Coronary artery (tissue), 2 donors: ENCODE measurements around the gene SLC9C2.

Experiments used
- DNase-seq: peaks from one replicate; pipeline ENCODE4 v3.0.0-alpha.2; 2017; ENCODE audit warnings: low spot score
- H3K27ac ChIP-seq, 2 donors: fragments of 200-600 bp; sonication (generic); one replicate each; pipeline ENCODE4 v1.5.1; 2016 to 2019
- H3K4me3 ChIP-seq: fragments of 200-600 bp; sonication (generic); 2 replicates; pipeline ENCODE4 v1.5.1; 2016; ENCODE audit warnings: mild to moderate bottlenecking, moderate library complexity
- CTCF ChIP-seq: fragments of 200-600 bp; sonication (generic); IDR thresholded peaks from one replicate; pipeline ENCODE4 v1.5.1; 2019; ENCODE audit warnings: antibody characterized with exemption

The SLC9C2 gene

GRCh38 chr1:173536223-173536622 lies 66.6 kb downstream of the SLC9C2 start:
- Histone ChIP-seq H3K4me3 (no peak overlapping the region), H3K27ac (no peak overlapping the region)
- no peak for DNase-seq
- no peak for TF ChIP-seq CTCF

- Histone ChIP-seq H3K27ac (no peak overlapping the region), H3K4me3 (peak overlapping the region; percentile 29)
- TF ChIP-seq CTCF: no peak
- no peak for DNase-seq
Measured at GRCh38 chr1:173532237-173532636, 70.6 kb downstream of the SLC9C2 start.

GRCh38 chr1:173530795-173531693 lies 71.8 kb downstream of the SLC9C2 start:
- H3K27ac ChIP-seq: no peak overlapping the region
- TF ChIP-seq CTCF: no peak
- DNase-seq: no peak
- no peak overlapping the region for H3K4me3 ChIP-seq

GRCh38 chr1:173529106-173529505 lies 73.8 kb downstream of the SLC9C2 start:
- no peak for TF ChIP-seq CTCF

GRCh38 chr1:173527151-173527826 lies 75.6 kb downstream of the SLC9C2 start:
- Histone ChIP-seq H3K27ac (no peak overlapping the region), H3K4me3 (no peak overlapping the region)
- DNase-seq: no peak
- no peak for TF ChIP-seq CTCF

More at GRCh38 chr1:173529106-173529505, 73.8 kb downstream of the SLC9C2 start:
- Histone ChIP-seq H3K4me3 (no peak overlapping the region), H3K27ac (no peak overlapping the region)
- no peak for DNase-seq

GRCh38 chr1:173525926-173526325 lies 76.9 kb downstream of the SLC9C2 start:
- H3K27ac ChIP-seq: no peak overlapping the region
- H3K4me3 ChIP-seq: no peak overlapping the region
- no peak for DNase-seq
- TF ChIP-seq CTCF: no peak
